GM21515 (cell line): ENCODE results near the gene TESK1.
A peak's percentile ranks its signal among the peaks of the same experiment; 100 is the strongest.

Source experiments
- ATAC-seq: cut with Tn5 transposase; IDR thresholded peaks from one replicate; pipeline ENCODE4 v1.9.1; 2021; ENCODE audit not compliant: unreplicated experiment

Gene TESK1

DNA sequence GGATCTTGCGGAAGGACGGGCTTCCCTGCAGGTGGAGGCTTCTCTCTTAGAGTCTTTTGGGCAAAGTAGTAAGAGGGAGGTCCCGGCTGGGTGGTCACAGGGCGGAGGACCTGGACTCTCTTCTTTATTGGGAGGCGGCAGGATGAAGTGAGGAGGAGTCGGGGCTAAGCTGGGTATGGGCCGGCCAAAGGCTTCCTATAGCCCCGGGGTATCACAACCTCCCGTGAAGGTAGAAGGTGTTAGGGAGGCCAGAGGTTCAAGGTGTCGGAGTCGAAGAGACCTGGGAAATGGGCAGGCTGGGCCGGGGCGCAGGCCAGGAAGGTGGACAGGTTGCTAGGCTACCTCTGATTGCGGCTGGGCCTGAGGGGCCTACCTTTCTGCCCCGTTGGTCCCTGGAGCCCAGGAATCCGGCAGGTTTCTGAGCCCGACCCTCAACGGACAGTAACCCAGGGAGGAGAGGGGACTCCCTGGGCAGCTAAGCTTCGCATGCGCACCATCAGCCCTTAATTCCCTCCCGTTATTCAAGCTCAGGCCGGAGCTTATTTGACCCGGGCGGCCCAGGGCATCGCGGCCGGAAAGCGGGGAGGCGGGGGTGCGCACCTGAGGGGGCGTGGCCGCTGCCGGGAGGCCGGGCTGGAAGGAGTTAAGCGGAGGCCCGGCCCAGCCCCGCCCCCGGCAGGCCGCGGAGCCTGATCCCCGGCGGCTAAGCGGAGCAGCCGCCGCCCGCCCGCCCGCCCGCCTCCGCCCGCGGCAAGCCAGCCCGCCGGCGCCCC is at the start of gene TESK1:
TESK1 (plus strand) TSS at position 685 of the 773 bp plus-strand sequence. CDS start 358 bp downstream, outside the sequence.
- peak; percentile 43 for ATAC-seq

DNA sequence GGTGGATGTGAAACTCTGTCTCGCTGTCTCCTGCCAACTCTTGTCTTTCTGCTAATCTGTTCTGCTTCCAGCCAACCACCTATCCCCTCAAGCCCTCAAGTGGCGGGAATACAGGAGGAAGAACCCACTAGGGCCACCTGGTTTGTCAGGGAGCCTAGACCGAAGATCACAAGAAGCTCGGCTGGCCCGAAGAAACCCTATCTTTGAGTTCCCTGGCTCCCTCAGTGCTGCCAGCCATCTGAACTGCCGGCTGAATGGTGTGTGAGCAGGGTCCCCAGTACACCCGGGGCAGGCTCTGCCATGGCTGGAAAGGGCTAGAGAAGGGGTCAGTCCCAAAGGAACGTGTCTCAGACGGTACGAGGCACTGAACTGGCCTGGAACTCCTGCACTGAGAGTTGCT is 49.2 kb upstream of the TESK1 start:
- ATAC-seq = no peak

GRCh38 chr9:35556776-35557175 is 48.3 kb upstream of the TESK1 start:
- ATAC-seq = no peak

DNA sequence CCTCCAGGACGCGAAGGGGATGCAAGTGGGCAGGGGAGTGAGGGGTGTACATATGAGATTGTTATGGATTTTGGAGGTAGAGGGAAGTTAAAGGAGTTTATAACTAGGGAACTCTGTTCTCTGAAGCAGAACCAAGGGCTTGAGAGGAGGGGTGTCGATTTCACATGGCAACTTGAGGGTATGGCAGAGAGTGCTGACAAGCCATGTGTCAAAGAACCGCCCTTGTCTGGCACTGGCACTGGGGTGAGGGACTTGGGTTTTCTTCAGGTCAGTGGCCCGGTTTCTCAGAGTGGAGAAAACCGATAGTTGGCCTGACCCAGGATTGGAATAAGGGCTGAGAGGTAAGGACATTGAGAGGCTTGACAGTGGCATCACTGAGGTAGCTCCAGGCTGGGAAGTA is 47.7 kb upstream of the TESK1 start:
- ATAC-seq = no peak

DNA sequence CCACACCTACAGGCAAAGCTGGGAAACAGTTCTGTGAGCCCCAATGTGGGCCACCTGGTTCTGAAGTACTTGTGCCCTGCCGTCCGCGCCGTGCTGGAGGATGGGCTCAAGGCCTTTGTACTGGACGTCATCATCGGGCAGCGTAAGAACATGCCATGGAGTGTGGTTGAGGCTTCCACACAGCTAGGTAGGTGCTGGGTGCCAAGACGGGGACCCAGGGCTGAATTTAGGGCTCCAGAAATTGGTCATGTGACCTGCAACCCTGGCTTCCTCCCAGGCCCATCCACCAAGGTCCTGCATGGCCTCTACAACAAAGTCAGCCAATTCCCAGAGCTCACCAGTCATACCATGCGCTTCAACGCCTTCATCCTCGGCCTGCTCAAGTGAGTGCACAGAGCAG is 46.9 kb upstream of the TESK1 start:
- no peak for ATAC-seq

GRCh38 chr9:35559792-35560530 is 45.1 kb upstream of the TESK1 start:
- ATAC-seq = no peak

DNA sequence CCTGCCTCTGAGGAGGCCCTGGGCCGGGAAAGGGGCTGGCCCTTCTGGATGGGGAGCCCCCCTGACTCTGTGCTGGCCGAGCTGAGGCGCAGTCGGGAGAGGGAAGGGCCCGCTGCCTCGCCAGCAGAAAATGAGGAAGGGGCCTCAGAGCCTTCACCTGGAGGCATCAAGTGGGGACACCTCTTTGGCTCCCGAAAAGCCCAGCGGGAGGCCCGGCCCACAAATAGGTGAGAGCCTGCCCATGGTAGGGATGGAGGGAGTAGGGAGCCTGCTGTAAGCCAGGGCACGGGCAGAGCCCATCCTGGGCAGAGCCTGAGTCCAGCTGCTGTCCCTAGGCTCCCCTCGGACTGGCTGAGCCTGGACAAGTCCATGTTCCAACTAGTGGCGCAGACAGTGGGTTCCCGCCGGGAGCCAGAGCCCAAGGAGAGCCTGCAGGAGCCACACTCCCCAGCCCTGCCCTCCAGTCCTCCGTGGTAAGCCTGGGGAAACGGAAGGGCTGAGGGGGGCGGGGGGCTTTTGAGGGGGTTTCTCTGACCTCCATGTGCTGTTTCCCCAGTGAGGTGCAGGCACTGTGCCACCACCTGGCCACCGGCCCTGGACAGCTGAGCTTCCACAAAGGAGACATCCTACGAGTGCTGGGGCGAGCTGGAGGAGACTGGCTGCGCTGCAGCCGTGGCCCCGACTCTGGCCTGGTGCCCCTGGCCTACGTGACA is 44.3 kb upstream of the TESK1 start:
- no peak for ATAC-seq

- ATAC-seq = no peak
Observed at GRCh38 chr9:35561468-35562261, 43.4 kb upstream of the TESK1 start.

- no peak for ATAC-seq
Observed at GRCh38 chr9:35562895-35563780, 41.9 kb upstream of the TESK1 start.

DNA sequence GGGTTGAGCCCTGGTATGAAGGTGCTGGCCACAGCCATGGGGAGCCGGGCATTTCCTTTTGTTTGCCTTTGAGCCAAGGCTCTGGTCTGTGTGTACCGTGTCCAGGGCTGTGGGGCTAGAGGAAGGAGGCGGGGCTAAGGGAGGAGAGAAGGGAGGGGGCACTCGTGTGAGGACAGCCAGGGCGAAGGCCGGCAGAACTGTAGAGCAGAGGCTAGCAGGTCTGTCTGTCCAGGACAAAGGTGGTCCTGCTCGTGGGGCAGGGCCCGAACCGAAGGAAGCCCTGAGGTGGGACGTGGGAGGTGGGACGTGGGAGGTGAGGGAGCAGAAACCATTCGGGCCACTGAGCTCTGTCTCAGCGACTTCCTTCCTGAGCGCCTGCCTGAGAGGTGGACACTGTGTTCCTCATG is 41.3 kb upstream of the TESK1 start:
- no peak for ATAC-seq

DNA sequence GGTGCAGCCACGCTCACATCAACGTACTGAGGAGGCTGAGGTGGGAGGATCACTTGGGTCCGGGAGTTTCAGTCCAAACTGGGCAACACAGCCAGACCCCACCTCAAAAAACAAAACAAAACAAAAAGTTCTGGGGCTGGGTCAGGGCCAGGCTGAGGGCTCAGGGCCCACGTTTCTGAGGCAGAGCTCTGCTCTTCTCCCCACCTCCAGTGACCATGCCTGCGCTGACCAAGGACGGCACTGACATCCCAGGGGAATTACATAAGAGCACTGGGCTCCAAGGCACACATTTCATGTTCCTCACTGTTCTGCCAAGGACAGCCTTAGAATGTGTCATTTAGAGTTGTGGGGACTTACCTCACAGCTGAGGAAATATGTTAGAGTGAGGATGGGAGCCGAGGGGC is 40.4 kb upstream of the TESK1 start:
- no peak for ATAC-seq

GRCh38 chr9:35566417-35566816 is 38.6 kb upstream of the TESK1 start:
- ATAC-seq = no peak

- ATAC-seq = no peak
Observed at GRCh38 chr9:35568196-35568595, 36.9 kb upstream of the TESK1 start.

DNA sequence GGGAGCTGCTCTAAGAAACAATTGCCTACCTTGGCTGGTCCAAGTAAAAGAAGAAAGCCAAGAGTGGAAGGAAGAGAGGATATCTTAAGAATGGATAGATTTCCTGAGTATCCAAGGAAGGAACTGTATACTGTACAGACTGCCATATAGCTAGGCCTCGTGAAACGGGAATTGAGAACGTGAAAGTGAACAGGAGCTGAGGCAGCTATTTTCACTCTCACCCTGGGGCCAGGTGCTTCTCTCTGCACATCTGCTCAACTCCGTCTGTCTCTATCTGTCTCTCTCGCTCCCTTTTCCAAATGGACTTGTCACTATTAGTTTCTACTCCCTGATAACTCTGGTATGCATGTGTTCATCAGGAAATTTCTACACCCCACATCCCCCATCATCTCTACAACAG is 35.9 kb upstream of the TESK1 start:
- ATAC-seq = peak; percentile 56

DNA sequence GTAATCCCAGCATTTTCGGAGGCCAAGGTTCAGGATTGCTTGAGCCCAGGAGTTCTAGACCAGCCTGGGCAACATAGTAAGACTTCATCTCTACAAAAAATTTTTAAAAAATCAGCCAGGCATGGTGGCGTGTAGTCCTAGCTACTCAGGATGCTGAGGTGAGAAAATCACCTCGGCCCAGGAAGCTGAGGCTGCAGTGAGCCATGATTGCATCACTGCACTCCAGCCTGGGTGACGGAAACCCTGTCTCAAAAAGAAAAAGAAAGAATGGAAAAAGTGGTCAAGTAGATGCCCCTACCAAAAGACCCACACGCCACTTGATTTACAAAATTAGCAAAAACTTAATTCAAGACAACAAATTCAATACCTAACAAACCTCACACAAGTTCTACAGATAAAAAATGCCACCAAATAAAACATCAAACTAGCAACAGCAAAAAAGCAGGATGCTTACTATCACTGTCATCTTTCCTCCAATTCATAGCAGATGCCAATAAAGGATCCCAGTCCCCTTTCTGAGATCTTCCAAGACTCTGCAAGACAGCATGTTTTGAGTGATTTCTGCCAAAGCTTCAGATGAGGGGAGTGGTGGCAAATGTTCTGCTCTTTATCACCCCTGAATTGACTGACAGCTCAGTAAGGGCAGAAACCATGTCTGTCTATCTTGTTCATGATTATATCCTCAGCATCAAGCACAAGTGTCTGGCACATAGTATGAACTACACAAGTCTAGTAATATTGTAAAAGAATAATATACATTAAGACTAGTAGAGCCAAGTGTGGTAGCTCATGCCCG is 34.2 kb upstream of the TESK1 start:
- ATAC-seq = no peak

GRCh38 chr9:35574578-35575122 is 30.4 kb upstream of the TESK1 start:
- no peak for ATAC-seq

DNA sequence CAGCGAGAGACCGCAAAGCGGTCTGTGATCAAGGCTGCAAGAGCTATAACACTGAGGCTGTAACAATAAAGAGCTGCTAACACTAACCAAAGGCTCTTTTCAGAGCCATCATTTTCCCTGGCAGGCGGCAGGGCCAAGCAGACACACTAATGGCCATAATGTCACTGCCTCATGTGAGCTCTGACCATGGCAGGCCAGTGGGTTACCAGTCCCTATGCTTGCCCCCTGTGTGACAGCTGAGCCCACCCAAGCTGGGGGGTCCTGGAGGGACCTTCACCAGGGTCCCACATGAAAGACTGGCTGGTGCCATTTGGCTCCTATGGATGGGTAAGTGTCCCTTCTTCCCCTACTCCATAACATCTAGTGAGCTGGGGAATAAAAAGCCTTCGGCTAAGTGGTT is 29.6 kb upstream of the TESK1 start:
- ATAC-seq = no peak

- no peak for ATAC-seq
Observed at GRCh38 chr9:35577486-35577885, 27.6 kb upstream of the TESK1 start.

DNA sequence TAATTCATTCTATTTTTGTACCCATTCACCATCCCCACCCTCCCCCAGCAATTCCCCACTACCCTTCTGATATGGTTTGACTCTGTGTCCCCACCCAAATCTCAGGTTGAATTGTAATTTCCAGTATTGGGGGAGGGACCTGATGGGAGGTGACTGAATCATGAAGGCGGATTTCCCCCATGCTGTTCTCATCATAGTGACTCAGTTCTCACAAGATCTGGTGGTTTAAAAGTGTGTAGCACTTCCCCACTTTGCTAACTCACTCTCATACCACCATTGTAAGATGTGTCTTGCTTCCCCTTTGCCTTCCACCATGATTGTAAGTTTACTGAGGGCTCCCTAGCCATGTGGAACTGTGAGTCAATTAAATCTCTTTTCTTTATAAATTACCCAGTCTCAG is 25.9 kb upstream of the TESK1 start:
- ATAC-seq = no peak
